GM23248 (cell line): ENCODE measurements around the gene CASQ2. TPM values are rescaled to one million over a fixed set of nuclear protein-coding genes. Genes with fewer than 3 reads are reported as not detected.

ENCODE experiments used
- DNase-seq: peaks from one replicate; pipeline ENCODE4 v3.0.0-alpha.2; 2015
- H2AFZ ChIP-seq: fragments of 200-600 bp; sonication (generic); 2 replicates; pipeline ENCODE4 v1.6.1; 2016; ENCODE audit warnings: antibody characterized with exemption
- H3F3A ChIP-seq: fragments of 200-600 bp; sonication (generic); 2 replicates; pipeline ENCODE4 v1.6.1; 2016; ENCODE audit warnings: mild to moderate bottlenecking, antibody characterized with exemption, mixed run types; ENCODE audit not compliant: insufficient read depth
- H3K27ac ChIP-seq: fragments of 200-600 bp; sonication (generic); 2 replicates; pipeline ENCODE4 v1.5.1; 2016; ENCODE audit warnings: mild to moderate bottlenecking
- H3K27me3 ChIP-seq: fragments of 200-600 bp; sonication (generic); replicated peaks from 2 replicates; pipeline ENCODE4 v1.6.1; 2016; ENCODE audit warnings: mild to moderate bottlenecking; ENCODE audit not compliant: insufficient read depth
- H3K36me3 ChIP-seq: fragments of 200-600 bp; sonication (generic); 2 replicates; pipeline ENCODE4 v1.6.1; 2016; ENCODE audit warnings: low read depth, mild to moderate bottlenecking
- H3K4me1 ChIP-seq: fragments of 200-600 bp; sonication (generic); 2 replicates; pipeline ENCODE4 v1.6.1; 2016; ENCODE audit warnings: mild to moderate bottlenecking; ENCODE audit not compliant: insufficient read depth
- H3K4me2 ChIP-seq: fragments of 200-600 bp; sonication (generic); one replicate; pipeline ENCODE4 v1.6.1; 2016; ENCODE audit warnings: mild to moderate bottlenecking; ENCODE audit not compliant: unreplicated experiment
- H3K4me3 ChIP-seq: fragments of 200-600 bp; sonication (generic); 2 replicates; pipeline ENCODE4 v1.5.1; 2016; ENCODE audit warnings: mild to moderate bottlenecking
- H3K79me2 ChIP-seq: fragments of 200-600 bp; sonication (generic); 2 replicates; pipeline ENCODE4 v1.6.1; 2016; ENCODE audit warnings: mild to moderate bottlenecking; ENCODE audit not compliant: insufficient read depth
- H3K9ac ChIP-seq: fragments of 200-600 bp; sonication (generic); 2 replicates; pipeline ENCODE4 v1.6.1; 2016; ENCODE audit warnings: mild to moderate bottlenecking
- H3K9me2 ChIP-seq: fragments of 200-600 bp; sonication (generic); 2 replicates; pipeline ENCODE4 v1.6.1; 2016; ENCODE audit warnings: mixed run types, mild to moderate bottlenecking, moderate library complexity; ENCODE audit not compliant: insufficient read depth
- H3K9me3 ChIP-seq: fragments of 200-600 bp; sonication (generic); one replicate; pipeline ENCODE4 v1.6.1; 2017; ENCODE audit warnings: low read depth
- H4K20me1 ChIP-seq: fragments of 200-600 bp; sonication (generic); 2 replicates; pipeline ENCODE4 v1.6.0; 2016; ENCODE audit not compliant: insufficient read depth
- EZH2 ChIP-seq: fragments of 200-600 bp; sonication (generic); IDR thresholded peaks from 2 replicates; pipeline ENCODE4 v1.6.1; 2018; ENCODE audit warnings: antibody characterized with exemption, mild to moderate bottlenecking; ENCODE audit not compliant: insufficient read depth, poor library complexity, severe bottlenecking
- EZH2phosphoT487 ChIP-seq: fragments of 200-600 bp; sonication (generic); IDR thresholded peaks from 2 replicates; pipeline ENCODE4 v1.6.1; 2018; ENCODE audit warnings: antibody characterized with exemption, moderate library complexity, mild to moderate bottlenecking, low read depth; ENCODE audit not compliant: insufficient read depth
- whole genome bisulfite sequencing, 2 experiments: methylation state at CpG; one replicate each; pipeline ENCODE4 v1.1.6; 2015 to 2017; ENCODE audit warnings: low lambda C conversion rate in 2 of 2, low coverage in 1 of 2; ENCODE audit errors: missing lambda C conversion rate in 2 of 2; 5-methylcytosine and 5-hydroxymethylcytosine counted together
- in situ Hi-C: fragments of 300-500 bp; cut with MboI; formaldehyde crosslinking; loops from 2 replicates; pipeline ENCODE4 v1.15.0; 2020
- polyA plus RNA-seq: library from polyadenylated mRNA; unstranded; fragments of >200 nt; fragmentation: Nextera tagmentation; extraction: Ambion mirVana; gene quantifications from 2 replicates; pipeline ENCODE4 v1.2.1, GENCODE V29; 2016
- total RNA-seq: library from RNA; depleted of rRNA; stranded (reverse); fragments of >200 nt; shearing (Covaris generic); gene quantifications from 2 replicates; pipeline ENCODE4 v1.2.3, GENCODE V29; 2014

Gene CASQ2
- total and polyA plus RNA-seq, 2 experiments from 2014 or later, result not detected

DNA sequence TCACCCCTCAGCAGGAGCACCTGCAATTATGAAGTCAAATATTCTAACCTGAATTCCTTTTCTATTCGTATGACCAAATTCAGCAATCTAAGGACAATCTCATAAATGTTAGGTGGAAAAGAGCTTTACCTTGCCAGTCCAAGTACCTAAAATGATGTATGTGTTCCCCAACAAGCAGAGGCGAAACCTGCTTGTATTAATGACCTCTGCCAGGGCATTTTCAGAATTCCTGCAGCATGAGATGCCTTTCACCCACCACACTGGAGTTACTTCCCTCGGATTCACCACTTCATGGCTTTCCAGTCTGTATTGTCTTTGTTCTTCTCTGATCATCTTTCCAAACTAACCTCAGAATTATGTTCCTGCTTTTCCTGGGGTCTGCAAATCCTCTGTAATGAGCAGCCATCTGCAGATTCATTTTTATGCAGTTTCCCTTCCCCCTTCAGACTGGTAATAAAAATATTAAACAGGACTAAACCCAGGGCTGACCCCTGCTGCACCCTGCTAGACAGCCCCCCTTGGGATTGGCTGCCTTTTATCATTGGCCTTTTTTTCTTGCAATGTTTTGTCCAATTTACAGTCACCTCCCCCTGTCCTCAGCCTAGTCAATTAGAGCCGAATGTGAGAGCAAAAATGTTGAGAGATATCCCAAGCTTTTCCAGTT, 26.6 kb upstream of the CASQ2 start:
- TF ChIP-seq EZH2 (no peak), EZH2phosphoT487 (no peak)
- peaks cover 29% of the 10 kb centered on the region for H3K27me3 ChIP-seq
- peaks cover 5% of the 10 kb centered on the region; the same call in 1 of the 2 replicates for H3K4me1 ChIP-seq
- no peak overlapping the region for H3K4me2 ChIP-seq
- no peak overlapping the region for H2AFZ ChIP-seq
- H3K36me3 ChIP-seq, result no peaks in the 10 kb centered on the region
- no peaks in the 10 kb centered on the region for H4K20me1 ChIP-seq
- in situ Hi-C loops, result no loop called here
- H3K79me2 ChIP-seq, result no peaks in the 10 kb centered on the region
- no peak overlapping the region for H3K9ac ChIP-seq
- H3F3A ChIP-seq, result no peaks in the 10 kb centered on the region
- H3K4me3 ChIP-seq, result no peak overlapping the region
- H3K27ac ChIP-seq, result no peak overlapping the region
- WGBS, 2 experiments, result 60% methylated on average over 4 of the region's 4 CpGs
- H3K9me3 ChIP-seq, result no peaks in the 10 kb centered on the region
- DNase-seq, result no peak
- H3K9me2 ChIP-seq, result no peaks in the 10 kb centered on the region

DNA sequence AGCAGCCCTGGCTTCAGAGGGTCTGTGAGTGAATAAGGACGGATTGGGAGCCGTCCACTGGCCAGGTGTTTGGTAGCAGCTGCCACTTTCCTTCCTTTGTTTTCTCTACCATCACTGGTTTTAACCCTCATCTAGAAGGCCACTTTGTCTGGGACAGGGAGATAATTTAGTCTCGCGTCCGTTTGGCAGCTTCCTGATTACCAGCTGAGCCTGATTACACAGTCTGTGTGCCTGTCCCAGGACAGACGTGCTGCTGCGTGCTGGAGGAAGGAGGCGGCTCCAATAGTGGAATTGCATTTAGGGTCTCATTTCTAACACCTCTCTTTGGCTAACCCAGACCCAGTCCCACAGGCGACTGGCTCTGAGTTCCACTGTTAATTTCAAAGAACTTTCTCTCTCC, 24.6 kb upstream of the CASQ2 start:
- Histone ChIP-seq H3K9me3 (no peaks in the 10 kb centered on the region), H3K36me3 (no peaks in the 10 kb centered on the region), H2AFZ (no peak overlapping the region; the same call in 1 of the 2 replicates), H3K4me1 (peaks cover 5% of the 10 kb centered on the region; the same call in 1 of the 2 replicates), H4K20me1 (no peaks in the 10 kb centered on the region), H3K79me2 (no peaks in the 10 kb centered on the region), H3K9ac (no peak overlapping the region), H3K27ac (no peak overlapping the region), H3K27me3 (peaks cover 29% of the 10 kb centered on the region), H3K4me2 (no peak overlapping the region), H3F3A (no peaks in the 10 kb centered on the region), H3K4me3 (no peak overlapping the region), H3K9me2 (no peaks in the 10 kb centered on the region)
- 3 to 10% methylated on average over 9 of the region's 9 CpGs for WGBS, 2 experiments
- TF ChIP-seq EZH2phosphoT487 (no peak), EZH2 (no peak)
- in situ Hi-C loops, result no loop called here
- no peak for DNase-seq

DNA sequence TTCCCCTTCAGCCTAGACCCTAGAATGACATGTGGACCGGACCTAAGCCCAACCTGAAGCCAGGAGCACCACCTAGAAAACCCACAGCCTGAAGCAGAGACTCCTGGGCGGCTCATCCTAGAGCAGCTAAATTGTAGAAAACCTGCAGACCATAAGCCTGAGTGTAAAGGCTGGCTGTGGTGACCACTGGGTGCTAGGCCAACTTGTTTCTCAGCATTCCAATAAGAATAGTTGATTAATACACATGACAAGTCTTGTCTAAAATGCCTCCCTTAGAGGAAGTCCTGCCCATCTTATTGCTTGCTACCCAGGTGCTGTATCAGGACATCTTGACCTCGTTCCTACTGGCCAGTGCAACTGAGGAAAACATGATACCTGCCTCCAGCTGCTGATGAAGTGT, 23.3 kb upstream of the CASQ2 start:
- 63 to 75% methylated on average over 3 of the region's 3 CpGs for WGBS, 2 experiments

DNA sequence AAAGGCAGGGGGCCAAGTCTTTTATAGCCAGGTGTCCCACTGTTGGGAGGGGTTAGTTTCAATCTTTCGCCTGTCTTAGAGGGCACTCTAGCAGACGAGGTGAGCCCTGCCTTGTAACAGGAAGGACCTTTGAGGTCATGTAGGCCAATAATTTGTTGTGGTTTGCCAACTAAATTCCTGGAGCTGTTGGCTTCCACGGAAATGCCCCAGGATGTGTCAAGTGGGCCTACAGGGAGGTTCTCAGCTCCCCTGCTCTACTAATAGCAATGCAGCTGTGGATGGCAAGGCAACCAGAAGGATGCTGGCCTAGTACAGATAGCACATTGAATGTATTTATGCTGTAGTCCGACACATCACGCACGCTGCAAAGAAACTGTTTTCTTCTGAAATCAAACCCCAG, 22.3 kb upstream of the CASQ2 start:
- TF ChIP-seq EZH2phosphoT487, result no peak
- TF ChIP-seq EZH2, result no peak
- Histone ChIP-seq H3K9me2 (no peaks in the 10 kb centered on the region), H3K9ac (no peak overlapping the region), H3K4me3 (no peak overlapping the region), H3K27ac (no peak overlapping the region), H3K4me2 (no peak overlapping the region), H2AFZ (no peak overlapping the region), H3F3A (no peaks in the 10 kb centered on the region), H3K4me1 (peaks cover 5% of the 10 kb centered on the region; the same call in 1 of the 2 replicates), H3K36me3 (no peaks in the 10 kb centered on the region), H3K27me3 (peaks cover 26% of the 10 kb centered on the region), H3K79me2 (no peaks in the 10 kb centered on the region), H4K20me1 (no peaks in the 10 kb centered on the region), H3K9me3 (no peaks in the 10 kb centered on the region)
- WGBS, 2 experiments, result 82 to 88% methylated on average over 6 of the region's 6 CpGs
- DNase-seq, result no peak
- in situ Hi-C loops, result no loop called here

More for the DNA sequence above, 23.3 kb upstream of the CASQ2 start:
- H3K9me2 ChIP-seq, result no peaks in the 10 kb centered on the region
- no peak overlapping the region for H3K4me3 ChIP-seq
- H3K9ac ChIP-seq, result no peak overlapping the region
- no peak for DNase-seq
- no peaks in the 10 kb centered on the region for H4K20me1 ChIP-seq
- peaks cover 5% of the 10 kb centered on the region; the same call in 1 of the 2 replicates for H3K4me1 ChIP-seq
- no peaks in the 10 kb centered on the region for H3K36me3 ChIP-seq
- in situ Hi-C loops, result no loop called here
- no peak overlapping the region for H3K4me2 ChIP-seq
- no peaks in the 10 kb centered on the region for H3K9me3 ChIP-seq
- H2AFZ ChIP-seq, result no peak overlapping the region
- H3K27ac ChIP-seq, result no peak overlapping the region
- no peaks in the 10 kb centered on the region for H3F3A ChIP-seq
- H3K27me3 ChIP-seq, result peaks cover 29% of the 10 kb centered on the region
- no peak for TF ChIP-seq EZH2
- TF ChIP-seq EZH2phosphoT487, result no peak
- H3K79me2 ChIP-seq, result no peaks in the 10 kb centered on the region

DNA sequence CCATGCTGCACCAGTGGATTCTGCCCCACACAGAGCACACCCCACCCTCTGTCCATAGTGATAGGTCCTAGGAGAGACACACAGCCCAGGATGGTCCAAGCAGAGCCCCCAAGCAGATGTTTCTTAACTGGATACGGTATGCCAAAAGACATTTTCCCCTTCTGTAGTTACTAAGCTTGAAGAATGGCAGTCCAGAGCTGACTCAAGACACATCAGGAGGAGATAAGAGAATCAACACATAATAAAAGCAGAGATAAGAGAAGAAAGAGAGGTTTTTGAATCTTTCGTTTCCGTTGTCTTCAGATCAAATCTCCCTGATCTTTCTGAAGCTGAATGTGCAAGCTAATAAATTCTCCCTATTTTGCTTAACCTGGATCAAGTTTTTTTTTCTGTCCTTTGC, 21.8 kb upstream of the CASQ2 start:
- H3K9ac ChIP-seq, result no peak overlapping the region
- TF ChIP-seq EZH2, result no peak
- TF ChIP-seq EZH2phosphoT487, result no peak
- H3K27ac ChIP-seq, result no peak overlapping the region
- WGBS, 2 experiments, result 52 to 60% methylated on average over 3 of the region's 3 CpGs
- in situ Hi-C loops, result no loop called here
- no peaks in the 10 kb centered on the region for H3K36me3 ChIP-seq
- no peak overlapping the region for H2AFZ ChIP-seq
- H3F3A ChIP-seq, result no peaks in the 10 kb centered on the region
- peaks cover 10% of the 10 kb centered on the region for H3K4me1 ChIP-seq
- H3K9me2 ChIP-seq, result no peaks in the 10 kb centered on the region
- no peaks in the 10 kb centered on the region for H3K9me3 ChIP-seq
- no peaks in the 10 kb centered on the region for H3K79me2 ChIP-seq
- no peak overlapping the region for H3K4me2 ChIP-seq
- H4K20me1 ChIP-seq, result no peaks in the 10 kb centered on the region
- no peak overlapping the region for H3K4me3 ChIP-seq
- H3K27me3 ChIP-seq, result peaks cover 21% of the 10 kb centered on the region
- DNase-seq, result no peak
